HuH-7.5 (cell line): Measurements from ENCODE around the gene NUAK1.

Experiments
- DNase-seq: peaks from one replicate; pipeline ENCODE4 v3.0.0; 2011; ENCODE audit warnings: low spot score

NUAK1 gene

GRCh38 chr12:106130474-106131113 lies 8.2 kb downstream of the NUAK1 start:
- DNase-seq = no peak

- no peak for DNase-seq
Observed at GRCh38 chr12:106128585-106129328, 10.0 kb downstream of the NUAK1 start.

- DNase-seq = no peak
Observed at GRCh38 chr12:106127338-106128126, 11.2 kb downstream of the NUAK1 start.

DNA sequence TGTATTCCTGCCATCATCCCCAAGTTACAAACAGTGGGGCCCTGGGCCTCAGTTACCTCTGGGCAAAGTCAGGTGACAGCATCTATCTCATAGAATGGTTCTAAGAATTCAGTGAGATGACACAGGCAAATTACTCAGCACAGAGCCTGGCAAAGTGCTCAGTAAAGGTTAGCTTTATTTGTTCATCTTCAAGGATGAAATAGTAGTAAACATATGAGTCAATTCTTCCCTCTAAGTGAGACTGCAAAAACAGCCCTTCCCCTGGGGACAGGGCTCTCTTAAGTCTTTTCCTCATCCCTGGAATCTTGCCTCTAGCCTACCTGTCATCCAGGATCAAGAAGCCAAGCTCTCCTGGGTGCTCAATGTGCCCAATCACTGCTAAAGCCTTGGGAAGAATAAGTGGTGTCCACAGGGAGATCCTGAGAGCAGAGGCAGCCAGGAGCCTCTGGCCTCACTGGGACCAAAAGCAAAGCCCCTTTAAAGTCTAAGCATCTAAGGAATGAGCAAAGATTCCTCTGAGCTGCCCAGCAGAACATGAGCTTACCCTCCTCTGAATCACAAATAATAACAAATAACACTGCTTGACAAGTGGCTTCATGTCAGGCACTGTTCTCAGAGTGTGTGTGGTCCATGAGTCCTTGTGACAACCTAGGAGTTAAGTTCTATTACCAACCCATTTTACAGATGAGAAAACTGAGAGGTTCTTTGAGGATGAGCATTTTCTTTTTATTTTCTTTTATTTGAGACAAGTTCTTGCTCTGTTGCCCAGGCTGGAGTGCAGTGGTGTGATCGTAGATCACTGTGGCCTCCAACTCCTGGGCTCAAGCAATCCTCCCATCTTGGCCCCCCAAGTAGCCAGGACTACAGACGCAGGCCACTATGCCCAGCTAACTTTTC lies 12.1 kb downstream of the NUAK1 start:
- DNase-seq = no peak

DNA sequence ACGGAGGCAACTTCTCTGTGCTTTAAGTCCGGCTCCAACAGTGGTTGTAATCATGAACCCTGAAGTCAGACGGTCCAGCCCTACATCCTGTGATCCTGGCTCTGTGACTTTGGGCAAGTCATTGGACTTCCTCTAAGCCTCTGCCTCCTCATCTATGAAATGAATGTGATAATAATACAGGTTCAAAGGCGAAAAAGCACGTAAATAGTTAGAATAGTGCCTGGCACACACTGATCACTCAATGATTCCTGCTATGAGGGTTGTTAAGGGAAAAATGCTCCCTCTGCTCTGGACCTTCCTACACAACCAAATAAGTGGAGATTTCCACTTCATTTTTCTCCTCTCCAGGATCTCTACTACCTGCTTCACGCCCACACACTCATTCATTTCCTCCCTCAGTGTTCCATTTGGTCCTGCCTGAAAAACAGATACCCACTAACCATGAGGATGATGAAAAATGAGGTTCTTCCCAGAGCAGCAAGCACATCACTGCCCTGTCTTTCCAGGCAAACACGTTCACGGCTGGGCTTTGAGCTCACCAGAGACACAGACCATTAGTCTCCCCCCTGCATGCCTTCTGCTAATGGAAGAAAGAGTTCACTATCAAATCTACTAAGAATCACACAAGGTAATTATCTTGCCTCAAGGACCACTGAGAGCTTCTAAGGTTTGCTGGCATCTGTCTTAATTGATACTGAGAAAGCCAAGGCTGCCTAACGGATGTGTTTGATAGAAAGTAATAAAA lies 13.2 kb downstream of the NUAK1 start:
- DNase-seq = no peak

- no peak for DNase-seq
Observed at GRCh38 chr12:106123551-106124081, 15.1 kb downstream of the NUAK1 start.

GRCh38 chr12:106123110-106123509 lies 15.6 kb downstream of the NUAK1 start:
- DNase-seq = no peak

- DNase-seq = no peak
Observed at GRCh38 chr12:106122004-106122403, 16.8 kb downstream of the NUAK1 start.

- peak; percentile 51 for DNase-seq
Observed at GRCh38 chr12:106120519-106121105, 18.1 kb downstream of the NUAK1 start.

- DNase-seq = no peak
Observed at GRCh38 chr12:106119301-106119700, 19.5 kb downstream of the NUAK1 start.

GRCh38 chr12:106118381-106119130 lies 20.2 kb downstream of the NUAK1 start:
- DNase-seq = no peak

DNA sequence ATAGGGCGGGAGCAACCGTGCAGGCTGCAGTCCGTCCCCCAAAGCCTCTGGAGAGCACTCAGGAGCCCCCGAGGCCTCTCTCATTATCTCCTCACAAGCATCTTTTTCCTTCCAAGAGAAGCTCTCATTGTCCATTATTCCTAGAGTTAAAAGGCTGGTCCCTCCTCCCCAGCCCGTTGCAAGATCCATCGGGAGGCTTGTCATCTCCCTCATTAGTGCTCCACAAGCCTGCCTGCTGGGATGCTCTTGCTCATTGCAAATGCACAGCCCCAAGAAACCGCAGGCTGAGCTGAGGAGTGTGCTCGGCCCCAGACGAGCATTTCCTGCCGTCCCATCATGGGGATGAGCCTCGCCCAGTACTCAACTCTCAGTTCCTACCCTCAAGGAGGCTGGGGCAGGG lies 23.3 kb downstream of the NUAK1 start:
- no peak for DNase-seq

DNA sequence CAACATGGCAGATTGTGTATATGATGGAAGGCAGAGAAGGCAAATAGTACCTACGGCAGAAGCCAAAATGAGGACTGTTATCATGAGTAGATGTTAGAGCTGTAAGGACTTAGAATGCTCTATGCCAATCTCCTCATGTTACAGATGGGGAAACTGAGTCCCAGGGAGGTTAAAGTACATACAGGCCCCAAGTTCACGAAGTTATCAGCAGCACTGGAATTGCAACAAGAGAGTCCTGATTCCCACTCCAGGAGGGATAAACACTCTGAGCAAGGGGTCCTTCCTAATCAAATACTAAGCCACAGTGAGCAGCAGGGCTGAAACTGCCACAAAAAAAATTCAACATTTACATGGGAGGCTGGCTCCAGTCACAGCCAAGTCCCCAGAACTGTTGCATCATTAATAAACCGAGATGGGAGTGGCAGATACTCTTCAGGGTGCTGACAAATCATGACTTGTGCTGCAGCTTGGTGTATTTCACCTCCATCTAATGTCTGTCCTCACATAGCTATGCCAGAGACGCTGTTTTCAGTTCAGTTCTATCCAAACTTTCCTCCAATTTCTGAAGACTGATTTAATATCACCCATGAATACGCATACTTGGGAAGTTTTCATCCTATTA lies 24.2 kb downstream of the NUAK1 start:
- no peak for DNase-seq

GRCh38 chr12:106113824-106114446 lies 24.8 kb downstream of the NUAK1 start:
- no peak for DNase-seq

DNA sequence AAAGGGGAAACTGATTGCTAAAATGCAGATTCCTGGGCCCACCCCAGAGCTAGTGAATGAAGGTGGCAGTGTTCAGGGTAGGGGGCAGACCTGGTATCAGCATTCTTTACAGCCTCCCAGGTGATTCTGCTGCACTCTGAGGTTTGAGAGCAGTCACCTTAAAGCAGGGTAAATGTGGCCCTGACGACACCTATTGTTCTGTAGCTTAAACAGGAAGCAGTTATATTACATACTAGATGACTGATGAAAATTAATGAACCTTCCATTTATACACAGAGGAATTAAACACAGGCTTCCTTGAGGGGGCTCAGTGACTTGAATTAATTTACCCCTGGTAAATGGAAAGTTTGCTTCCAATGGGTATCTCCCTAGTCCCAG lies 25.3 kb downstream of the NUAK1 start:
- no peak for DNase-seq

GRCh38 chr12:106113042-106113441 lies 25.7 kb downstream of the NUAK1 start:
- no peak for DNase-seq

DNA sequence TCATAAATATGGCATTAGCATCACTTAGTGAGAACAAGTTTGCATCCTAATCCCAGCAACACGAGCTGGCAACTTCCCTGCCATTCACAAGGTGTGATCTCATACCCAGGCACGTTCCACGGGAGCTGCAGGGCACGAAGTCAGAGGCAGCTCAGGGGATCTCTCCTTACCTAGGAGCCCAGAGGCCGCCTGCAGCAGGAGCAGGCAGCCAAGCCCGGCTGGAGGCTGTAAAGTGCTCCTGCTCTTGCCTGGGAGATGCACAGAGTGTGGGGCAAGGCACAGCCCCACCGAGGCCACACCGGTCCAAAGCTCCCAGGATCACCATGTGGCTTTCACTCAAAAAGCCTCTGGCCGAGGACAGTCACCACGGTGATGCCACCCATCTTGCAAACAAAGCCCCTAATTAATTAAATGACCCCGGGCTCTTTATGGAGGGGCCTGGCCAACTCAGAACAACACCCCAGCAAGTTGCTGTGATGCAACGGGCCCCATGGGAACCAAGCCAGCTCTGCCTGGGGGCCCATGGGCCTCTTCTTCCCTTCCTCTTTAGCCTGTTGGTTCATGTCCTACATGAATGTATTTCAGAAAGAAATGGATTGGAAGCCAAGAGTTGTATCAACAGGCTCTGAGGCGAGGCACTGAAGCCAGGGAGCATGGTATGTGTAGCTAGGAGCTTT lies 26.5 kb downstream of the NUAK1 start:
- DNase-seq = no peak

GRCh38 chr12:106110626-106111300 lies 28.0 kb downstream of the NUAK1 start:
- no peak for DNase-seq
